Astrocyte (in vitro differentiated cells and primary cell): ENCODE results near the gene BRS3.

Experiments
- CTCF ChIP-seq: IDR thresholded peaks from 2 replicates; pipeline ENCODE4 v1.5.1; 2011; ENCODE audit warnings: low read depth, mild to moderate bottlenecking, inconsistent platforms, low read length, moderate library complexity; ENCODE audit not compliant: insufficient read depth
- EZH2 ChIP-seq: IDR thresholded peaks from 2 replicates; pipeline ENCODE4 v1.6.1; 2012; ENCODE audit warnings: mild to moderate bottlenecking, low read length, inconsistent platforms; ENCODE audit not compliant: insufficient read depth

- TF ChIP-seq CTCF (no peak), EZH2 (no peak)
Observed at GRCh38 chrX:136540226-136540625, 52.5 kb downstream of the BRS3 start.
